Fibroblast of skin of abdomen (primary cell): ENCODE measurements around the gene KISS1R.

Source experiments
- DNase-seq: peaks from one replicate; pipeline ENCODE4 v3.0.0-alpha.2; 2013

Gene KISS1R

DNA sequence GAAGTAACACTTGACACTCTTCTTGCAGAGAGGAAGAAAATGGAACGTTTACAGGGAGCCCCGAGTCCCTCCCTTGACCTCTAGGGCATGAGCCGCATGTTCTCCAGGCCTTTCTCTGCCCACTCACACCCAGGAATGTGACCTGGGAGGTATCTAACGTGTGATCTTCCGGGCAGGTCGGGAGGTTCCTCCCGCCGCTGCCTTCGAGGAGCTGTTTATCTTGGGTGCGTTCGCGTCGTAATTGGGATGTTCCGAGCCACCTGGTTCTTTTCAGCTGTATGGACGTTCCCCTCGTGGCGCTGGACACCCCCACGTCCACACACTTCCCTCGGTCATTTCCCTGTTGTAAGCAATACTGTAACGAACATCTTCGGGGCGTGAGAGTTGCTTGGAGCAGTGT, 22.3 kb downstream of the KISS1R start:
- no peak for DNase-seq

GRCh38 chr19:939922-940321, 22.8 kb downstream of the KISS1R start:
- no peak for DNase-seq

DNA sequence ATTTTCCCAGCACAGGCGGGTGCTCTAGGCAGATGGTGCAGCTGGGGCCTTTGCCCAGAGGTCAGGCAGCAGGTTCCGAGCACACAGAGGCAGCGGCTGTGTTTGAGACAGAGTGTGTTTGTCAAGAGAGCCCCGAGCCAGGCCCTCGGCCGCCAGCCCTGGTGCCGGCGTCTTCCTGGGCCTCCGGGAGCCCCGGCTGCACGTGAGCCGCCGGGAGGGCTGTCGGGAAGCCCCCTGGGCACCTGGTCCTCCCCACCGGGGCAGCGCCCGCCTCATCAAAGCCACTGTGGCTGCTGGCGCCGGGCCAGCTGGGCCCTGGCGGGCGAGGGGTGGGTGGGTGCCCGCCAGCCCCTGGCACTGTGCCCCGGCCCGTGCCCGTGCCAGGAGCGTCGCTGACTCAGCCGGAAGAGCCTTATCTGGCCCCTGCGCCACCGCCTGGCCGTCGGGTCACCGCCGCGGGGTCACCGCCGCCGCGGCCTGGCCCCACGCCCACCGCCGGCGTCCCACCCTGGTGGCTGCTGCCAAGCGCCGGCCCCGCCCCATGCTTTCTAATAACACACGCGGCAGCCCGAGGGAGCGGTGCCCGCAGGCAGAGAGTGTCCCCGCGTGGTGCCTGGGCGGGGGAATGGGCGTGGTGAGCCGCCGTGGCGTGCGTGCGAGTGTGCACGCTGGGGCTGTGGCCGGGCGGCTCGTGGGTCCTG, 23.6 kb downstream of the KISS1R start:
- DNase-seq = no peak

DNA sequence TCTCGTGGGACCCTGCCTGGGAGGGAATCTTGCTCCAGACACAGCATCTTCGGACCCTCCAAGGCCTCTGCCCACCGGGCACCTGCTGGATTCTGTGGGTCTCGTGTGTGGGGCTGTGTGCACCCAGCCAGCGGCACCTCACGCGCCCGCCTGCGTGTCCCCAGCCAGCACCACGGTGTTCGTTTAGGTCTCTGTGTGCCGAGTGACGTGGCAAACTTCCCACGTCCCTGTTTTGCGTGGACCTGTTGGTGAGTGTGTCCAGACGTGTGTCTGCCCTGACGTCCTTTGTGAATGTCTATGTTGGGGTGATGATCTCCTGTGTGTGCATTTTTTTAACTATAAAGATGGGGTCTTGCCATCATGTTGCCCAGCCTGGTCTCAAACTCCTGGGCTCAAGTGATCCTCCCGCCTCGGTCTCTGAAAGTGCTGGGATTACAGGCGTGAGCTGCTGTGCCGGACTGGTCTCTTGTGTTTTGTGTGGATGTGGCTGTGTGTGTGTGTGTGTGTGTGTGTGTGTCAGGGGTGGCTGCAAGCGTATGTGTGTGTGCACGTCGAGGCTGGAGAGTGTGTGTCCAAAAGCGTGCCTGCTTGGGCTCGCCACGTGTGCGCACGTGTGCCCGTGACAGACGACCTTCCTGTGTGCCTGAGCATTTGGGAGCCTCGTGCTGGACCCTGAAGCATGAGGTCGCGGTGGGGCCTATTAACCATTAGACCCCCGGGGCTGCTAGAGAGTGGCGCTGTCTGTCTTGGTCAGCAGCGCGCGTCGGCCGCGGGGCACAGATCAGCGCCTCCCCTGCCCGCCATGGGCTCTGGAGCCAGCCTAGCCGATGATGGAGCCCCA, 24.4 kb downstream of the KISS1R start:
- DNase-seq = no peak

DNA sequence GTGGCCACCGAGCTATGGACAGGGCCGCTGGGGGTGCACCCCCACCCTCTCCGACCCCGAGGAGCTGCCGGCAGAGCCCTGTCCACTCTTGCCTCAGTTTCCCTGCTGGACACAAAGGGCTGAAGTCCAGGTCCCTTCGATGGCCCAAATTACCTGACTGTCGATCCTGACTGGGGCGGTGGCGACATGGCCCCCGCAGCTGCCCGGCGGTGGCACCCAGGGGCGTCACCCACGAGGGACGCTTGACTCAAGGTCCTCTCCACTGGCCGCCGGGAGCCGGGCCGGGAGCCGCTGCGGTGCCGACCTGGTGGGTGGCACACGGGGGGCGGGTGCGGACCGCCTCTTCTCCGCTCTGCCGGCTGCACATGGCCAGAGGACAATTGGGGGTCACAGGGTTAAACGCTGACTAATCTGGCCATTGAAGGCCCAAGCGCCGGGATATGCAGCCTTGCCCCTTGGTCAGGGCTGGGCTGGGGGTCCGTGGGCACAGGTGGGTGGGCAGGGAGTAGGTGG, 25.1 kb downstream of the KISS1R start:
- DNase-seq = no peak

- no peak for DNase-seq
These were observed 26.5 kb downstream of the KISS1R start for GRCh38 chr19:943551-944170.

DNA sequence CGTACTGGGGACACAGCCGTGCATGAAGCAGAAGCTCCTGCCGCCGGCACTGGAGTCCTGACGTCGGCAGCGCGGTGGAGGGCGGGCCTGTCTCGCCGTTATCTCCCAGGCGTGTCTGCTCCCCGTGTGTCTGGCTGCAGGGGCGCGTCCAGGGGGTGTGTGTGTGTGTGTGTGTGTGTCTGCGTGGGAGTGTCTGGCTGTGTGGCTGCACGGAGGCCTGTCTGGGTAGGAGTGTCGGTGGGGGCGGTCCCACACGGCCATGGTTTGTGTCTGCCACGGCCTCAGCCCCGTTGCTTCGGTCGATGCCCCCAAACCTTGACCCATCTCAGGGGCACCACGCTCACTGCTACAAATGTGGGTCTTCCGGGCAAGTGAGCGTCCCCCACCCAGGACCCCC, 27.0 kb downstream of the KISS1R start:
- DNase-seq = peak; percentile 39

DNA sequence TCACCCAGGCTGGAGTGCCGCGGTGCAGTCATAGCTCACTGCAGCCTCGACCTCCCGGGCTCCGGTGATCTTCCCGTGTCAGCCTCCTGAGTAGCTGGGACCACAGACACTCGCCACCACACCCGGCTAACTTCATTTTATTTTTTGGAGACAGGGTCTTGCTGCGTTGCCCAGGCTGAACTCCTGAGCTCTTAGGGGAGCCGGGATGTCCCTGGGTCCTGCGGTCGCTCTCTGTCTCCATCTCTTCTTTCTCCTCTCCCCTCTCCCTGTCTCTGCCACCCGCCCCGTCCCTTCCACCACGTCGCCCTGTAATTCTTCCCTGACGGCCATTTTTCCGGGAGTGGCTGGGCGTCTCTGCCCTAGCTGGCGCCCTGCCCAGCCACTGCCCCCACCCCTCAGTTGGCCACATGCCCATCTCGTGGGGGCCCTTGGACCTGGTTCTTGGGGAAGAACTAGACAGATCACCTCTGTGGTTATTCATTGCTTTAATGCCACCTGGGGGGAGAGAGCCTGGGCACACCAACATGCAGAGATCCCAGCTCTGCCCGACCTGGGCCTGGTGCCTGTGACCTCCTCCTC, 27.6 kb downstream of the KISS1R start:
- DNase-seq = no peak

- no peak for DNase-seq
These were observed 28.5 kb downstream of the KISS1R start for GRCh38 chr19:945401-946252.

DNA sequence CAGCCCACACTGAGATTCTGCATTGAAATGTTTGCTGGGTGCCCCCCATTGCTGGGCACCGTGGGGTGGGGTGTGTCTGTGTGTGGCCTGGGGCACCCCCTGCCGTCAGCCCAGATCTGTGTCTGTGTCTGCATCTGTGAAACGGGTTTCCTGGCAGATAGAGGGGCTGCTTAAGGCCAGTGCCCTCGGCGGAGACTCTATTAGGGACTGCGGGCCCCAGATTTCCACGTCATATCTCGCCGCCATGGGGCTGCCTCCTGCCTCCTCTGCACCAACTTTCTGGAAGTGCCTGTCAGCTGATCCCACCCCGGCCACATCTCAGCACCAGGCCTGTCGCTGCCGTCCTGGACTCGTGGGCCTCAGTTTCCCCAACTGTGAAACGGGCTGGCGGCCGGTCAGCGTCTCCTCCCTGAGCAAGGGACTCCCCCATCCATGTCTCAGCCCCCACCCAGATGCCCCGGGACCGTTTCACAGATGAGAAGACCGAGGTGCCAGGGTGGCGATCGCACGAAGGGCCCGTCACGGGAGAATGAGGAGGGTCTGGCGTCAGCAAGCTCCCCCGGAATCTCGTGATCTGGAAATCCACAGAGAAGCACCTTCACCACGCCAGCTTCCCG, 30.1 kb downstream of the KISS1R start:
- DNase-seq = no peak

DNA sequence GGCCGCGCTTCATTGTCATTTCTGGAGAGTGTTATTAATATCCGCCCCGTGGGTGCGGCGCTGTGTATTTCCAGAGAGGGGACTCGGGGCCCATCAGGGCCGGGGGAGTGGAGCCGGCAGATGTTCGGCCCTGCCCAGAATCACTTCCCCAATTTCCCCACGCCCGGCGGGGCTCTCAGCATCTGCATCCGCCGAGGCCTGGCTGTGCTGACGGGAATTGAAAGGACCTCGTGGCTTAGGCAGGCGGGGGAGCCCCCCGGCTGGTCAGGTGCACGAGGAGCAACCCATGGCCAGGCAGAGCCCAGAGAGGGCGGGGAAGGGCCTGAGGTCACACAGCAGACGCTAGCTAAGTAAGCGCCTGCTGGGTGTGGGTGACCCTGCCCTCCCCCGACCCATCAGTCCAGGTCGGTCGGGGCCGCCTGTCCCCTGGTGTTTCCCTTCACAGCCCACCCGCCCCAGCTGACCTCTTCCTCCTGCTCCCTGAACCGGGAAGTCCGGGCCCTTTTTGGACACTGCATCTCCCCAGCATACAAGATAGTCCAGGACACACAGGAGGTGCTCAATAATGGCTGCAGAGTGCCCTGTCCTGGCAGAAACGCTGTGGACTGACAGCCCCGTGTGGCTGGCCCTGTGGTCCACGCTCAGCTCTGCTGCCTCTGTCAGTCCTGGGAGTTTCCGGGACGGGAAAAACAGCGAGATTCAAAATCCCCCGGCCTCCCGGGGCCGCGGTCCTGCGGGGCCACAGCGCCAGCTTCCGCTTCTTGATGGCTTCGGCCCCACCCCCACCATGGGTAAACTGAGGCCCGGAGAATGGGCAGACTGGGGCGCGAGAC, 30.8 kb downstream of the KISS1R start:
- DNase-seq = no peak

GRCh38 chr19:948842-949496, 31.8 kb downstream of the KISS1R start:
- DNase-seq = no peak

DNA sequence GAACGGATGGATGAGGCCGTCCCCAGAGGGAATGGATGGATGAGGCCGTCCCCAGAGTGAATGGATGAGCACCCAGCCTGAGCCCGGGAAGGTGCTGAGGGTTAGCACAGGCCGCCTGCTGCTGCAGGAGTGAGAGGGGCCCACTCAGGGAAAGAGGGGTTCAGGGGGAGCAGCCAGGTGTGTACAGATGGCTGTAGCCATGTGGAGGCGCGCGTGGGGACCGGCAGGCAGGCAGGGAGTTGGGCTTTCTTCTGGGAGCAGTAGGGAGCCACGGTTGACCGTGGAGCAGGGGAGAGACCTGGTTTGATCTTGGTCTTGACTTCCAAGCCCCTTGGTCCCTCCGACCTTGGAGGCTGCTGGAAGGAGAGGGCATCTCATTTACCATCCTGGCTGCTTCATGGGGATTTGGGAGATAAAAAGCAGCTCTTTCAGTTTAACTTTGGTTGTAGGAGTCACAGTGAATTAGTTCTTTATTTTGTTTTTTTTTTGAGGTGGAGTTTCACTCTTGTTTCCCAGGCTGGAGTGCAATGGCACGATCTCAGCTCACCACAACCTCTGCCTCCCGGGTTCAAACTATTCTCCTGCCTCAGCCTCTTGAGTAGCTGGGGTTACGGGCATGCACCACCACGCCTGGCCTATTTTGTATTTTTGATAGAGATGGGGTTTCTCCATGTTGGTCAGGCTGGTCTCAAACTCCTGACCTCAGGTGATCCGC, 33.4 kb downstream of the KISS1R start:
- DNase-seq = no peak

DNA sequence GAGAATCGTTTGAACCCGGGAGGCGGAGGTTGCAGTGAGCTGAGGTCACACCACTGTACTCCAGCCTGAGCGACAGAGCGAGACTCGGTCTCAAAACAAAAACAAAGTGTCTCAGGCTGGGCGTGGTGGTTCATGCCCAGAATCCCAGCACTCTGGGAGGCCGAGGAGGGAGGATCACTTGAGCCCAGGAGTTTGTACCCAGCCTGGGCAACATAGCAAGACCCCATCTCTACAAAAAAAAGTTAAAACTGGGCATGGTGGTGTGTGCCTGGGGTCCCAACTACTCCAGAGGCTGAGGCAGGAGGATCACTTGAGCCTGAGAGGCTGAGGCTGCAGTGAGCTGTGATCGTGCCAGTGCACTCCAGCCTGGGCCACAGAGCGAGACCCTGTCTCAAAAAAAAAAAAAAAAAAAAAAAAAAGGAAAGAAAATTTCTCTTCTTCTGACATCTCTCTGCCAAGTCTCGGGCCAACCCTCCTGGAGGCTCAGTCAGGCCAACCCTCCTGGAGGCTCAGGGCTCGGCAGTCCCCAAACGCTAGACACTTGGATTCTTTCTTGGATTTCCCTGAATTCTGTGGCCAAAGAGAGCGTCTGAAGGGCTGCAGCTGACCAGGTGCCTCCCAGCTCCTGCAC, 35.0 kb downstream of the KISS1R start:
- no peak for DNase-seq

GRCh38 chr19:952680-953444, 35.7 kb downstream of the KISS1R start:
- peak; percentile 24 for DNase-seq

DNA sequence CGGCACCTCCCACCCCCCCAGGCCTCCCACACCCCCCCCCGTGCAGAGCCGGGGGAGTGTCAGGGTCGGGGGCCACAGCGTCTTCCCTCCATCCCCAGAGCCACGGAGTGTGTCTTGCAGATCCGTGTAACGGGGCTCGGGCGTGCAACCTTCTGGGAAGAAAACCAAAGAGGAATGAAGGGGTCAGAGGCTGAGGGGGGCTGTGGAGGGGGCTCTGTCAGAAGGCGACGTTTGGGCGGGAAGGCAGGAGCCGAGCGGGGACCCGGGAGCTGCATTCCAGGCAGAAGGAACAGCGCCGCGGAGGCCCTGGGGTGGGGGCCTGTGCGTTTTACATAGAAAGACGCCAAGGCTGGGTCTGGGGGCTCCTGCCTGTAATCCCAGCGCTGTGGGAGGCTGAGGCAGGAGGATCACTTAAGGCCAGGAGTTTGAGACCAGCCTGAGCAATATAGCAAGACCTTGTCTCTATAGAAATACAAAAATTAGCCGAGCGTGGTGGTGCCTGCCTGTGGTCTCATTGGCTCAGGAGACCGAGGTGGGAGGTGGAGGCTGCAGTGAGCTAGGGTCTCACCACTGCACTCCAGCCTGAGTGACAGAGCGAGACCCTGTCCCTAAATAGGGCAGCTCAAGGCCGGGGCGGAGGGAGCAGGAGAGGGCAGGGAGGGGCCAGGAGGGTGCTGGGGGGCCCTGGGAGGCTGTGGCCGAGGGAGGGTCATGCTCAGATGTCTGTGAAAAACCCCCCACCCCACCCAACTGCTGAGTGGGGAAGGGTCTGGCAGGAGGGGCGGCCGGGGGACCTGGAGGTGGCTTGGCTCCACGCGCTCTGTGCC, 36.5 kb downstream of the KISS1R start:
- no peak for DNase-seq

DNA sequence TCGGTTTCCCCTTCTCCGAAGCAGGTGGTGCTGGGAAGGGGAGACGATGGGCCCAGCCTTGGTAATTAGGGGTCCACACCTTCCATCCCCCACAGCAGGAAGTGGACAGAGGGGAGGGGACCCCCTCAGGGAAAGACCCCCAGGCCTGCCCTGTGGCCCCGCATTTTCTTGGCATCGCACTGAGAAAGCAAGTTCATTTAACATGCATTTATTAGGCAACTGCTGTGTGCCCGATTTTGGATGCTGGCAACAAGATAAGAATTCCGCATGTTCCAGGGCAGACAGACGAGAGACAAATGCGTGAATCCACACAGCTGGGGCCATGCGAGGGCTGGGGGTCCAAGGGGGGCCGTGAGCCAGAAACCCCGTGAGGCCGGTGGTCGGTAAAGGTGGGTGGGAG, 37.1 kb downstream of the KISS1R start:
- DNase-seq = no peak
